Activated T-helper 17 cell treated with anti-CD3 and anti-CD28 coated beads, Interleukin-2, amount 50 U/mL, for 72 hours (primary cell): Measurements from ENCODE around the gene GDF2. TPM values are rescaled to one million over a fixed set of nuclear protein-coding genes. Genes with fewer than 3 reads are reported as not detected.

Experiments used
- ATAC-seq: fragments of 150-1000 bp; cut with Tn5 transposase; replicated peaks from 2 replicates; pipeline ENCODE4 v1.10.0; 2021; ENCODE audit warnings: mild to moderate bottlenecking, moderate library complexity
- H3K27ac Mint-ChIP-seq: one replicate; pipeline ENCODE4 v1.8.0; 2022; ENCODE audit warnings: mixed read lengths
- H3K27me3 Mint-ChIP-seq: one replicate; pipeline ENCODE4 v1.8.0; 2022; ENCODE audit warnings: mixed read lengths
- H3K36me3 Mint-ChIP-seq: one replicate; pipeline ENCODE4 v1.8.0; 2022; ENCODE audit warnings: low read depth, mild to moderate bottlenecking, mixed read lengths
- H3K4me1 Mint-ChIP-seq: one replicate; pipeline ENCODE4 v1.8.0; 2022; ENCODE audit warnings: mixed read lengths
- H3K4me3 Mint-ChIP-seq: one replicate; pipeline ENCODE4 v1.8.0; 2022; ENCODE audit warnings: mild to moderate bottlenecking, mixed read lengths
- H3K9me3 Mint-ChIP-seq: one replicate; pipeline ENCODE4 v1.8.0; 2022; ENCODE audit warnings: mixed read lengths
- total RNA-seq, 2 donors: library from RNA; stranded (reverse); gene quantifications; one replicate each; pipeline ENCODE4 v1.2.3, GENCODE V29; 2022

Gene GDF2
- not detected for total RNA-seq

GRCh38 chr10:47322300-47323061 lies at the start of gene GDF2:
TSS of gene GDF2 (plus strand) at chr10:47322454. CDS start at chr10:47322669, 215 bp downstream.
- no peak for ATAC-seq
- H3K27ac Mint-ChIP-seq = no peak within 1 kb of the TSS
- no peaks in the 10 kb centered on the region for H3K9me3 Mint-ChIP-seq
- peaks cover 16% of the 10 kb centered on the region for H3K27me3 Mint-ChIP-seq
- no peak within 1 kb of the TSS for H3K4me3 Mint-ChIP-seq
- H3K36me3 Mint-ChIP-seq = no peaks in the 10 kb centered on the region
- H3K4me1 Mint-ChIP-seq = no peaks in the 10 kb centered on the region

GRCh38 chr10:47276071-47276470 lies 46.2 kb upstream of the GDF2 start:
- Mint-ChIP-seq H3K36me3 (no peaks in the 10 kb centered on the region), H3K4me3 (no peak overlapping the region), H3K4me1 (peaks cover 12% of the 10 kb centered on the region), H3K27me3 (no peaks in the 10 kb centered on the region), H3K27ac (no peak overlapping the region), H3K9me3 (peaks cover 3% of the 10 kb centered on the region)
- no peak for ATAC-seq

DNA sequence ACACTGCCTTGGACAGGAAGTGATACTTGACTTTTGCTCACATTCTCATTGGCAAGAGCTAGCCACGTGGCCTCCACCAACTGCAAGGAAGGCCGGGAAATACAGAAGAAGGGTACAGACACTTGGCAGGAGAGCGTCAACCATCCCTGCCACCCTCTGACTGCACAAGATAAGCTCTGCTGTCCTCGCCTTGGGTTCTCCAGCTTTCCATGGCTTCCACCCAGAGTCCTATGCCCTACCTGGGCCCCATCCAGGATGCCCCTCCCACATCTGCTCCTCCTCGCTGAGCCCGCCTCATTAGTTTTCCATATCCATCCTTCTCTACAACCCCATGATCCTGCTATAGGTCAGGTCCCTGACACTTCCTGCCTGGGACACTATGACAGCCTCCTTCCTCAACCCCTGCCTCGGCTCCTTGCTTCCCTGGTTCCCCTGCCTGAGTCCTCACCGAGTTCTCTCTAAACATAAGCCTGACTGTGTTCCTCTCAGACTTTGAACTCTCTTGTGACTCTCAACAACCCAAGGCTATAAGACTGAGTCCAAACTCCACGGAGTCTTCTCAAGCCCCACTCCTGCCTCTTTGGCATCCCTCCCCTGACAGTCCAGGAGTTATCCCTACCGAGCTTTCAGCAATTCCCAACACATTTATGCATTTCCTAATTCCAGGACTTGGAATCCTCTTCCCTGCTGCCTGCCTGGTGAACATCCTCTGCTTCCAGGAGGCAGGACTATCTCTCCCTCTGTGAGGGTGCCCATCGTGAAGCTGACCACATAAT lies 45.5 kb upstream of the GDF2 start:
- Mint-ChIP-seq H3K36me3 (no peaks in the 10 kb centered on the region), H3K4me1 (peaks cover 12% of the 10 kb centered on the region), H3K9me3 (peaks cover 3% of the 10 kb centered on the region), H3K27ac (peak overlapping the region; percentile 69), H3K27me3 (no peaks in the 10 kb centered on the region), H3K4me3 (no peak overlapping the region)
- no peak for ATAC-seq

DNA sequence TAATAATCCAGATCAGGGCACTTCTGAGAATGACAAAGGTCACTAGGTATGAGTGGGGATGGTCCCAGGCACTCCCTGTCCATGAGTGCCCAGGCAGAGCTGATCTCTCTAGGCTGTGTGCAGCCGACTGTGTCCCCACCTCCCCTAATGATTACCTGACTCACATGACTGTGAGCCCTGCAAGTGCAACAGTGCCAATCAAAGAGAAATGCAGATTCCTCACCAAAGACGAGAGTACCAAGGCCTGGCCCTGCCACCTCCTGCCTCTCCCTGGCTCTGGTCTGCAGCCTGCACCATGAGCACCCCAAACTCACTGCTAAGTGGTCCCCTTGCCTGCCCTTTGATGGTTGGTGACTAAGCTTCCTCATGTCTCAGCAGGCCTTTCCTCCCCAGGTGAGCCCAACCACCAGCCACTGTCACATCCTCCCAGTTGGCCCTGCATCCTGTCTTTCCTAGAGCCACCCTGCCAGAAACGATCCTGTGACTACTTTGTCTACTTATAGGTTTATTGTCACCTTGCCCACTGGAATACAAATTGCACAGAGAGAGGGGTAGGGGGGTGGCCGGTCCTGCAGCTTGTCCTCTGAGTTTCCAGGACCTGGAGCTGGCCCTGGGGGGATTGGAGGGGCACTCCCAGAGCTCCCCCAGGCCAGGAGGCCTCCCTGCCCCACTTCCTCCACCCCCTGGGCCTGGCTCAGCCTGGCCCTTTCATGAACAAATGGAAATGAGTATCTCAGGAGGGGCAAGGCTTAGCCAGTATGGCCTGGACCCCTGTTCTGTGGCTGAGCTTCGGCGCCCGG lies 44.7 kb upstream of the GDF2 start:
- Mint-ChIP-seq H3K27ac (peak overlapping the region; percentile 69), H3K4me1 (peaks cover 12% of the 10 kb centered on the region), H3K27me3 (no peaks in the 10 kb centered on the region), H3K9me3 (no peaks in the 10 kb centered on the region), H3K36me3 (no peaks in the 10 kb centered on the region), H3K4me3 (no peak overlapping the region)
- peak; percentile 83 for ATAC-seq

GRCh38 chr10:47278152-47278473 lies 44.1 kb upstream of the GDF2 start:
- Mint-ChIP-seq H3K36me3 (no peaks in the 10 kb centered on the region), H3K9me3 (no peaks in the 10 kb centered on the region), H3K4me3 (no peak overlapping the region), H3K27me3 (no peaks in the 10 kb centered on the region), H3K4me1 (peaks cover 12% of the 10 kb centered on the region), H3K27ac (no peak overlapping the region)
- no peak for ATAC-seq

DNA sequence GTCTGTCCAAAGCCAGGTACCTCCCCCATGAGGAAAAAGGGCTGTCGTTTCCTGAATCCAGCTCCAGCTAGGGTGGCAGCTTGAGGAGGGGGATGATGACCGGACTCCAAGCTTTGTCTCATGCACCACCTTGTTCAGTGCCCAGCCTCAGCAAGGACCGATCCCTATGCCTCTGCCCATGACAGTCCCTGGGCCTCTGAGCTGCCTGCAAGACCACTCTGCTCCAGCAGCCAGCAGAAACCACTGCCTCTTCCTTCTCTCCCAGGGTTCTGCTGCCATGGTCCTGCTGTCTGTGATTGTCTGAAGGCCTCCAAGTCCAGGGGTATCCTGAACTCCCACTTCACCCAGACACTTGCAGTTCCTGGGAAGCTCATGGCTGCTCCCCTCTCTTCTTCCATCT lies 43.5 kb upstream of the GDF2 start:
- H3K4me3 Mint-ChIP-seq = no peak overlapping the region
- no peak overlapping the region for H3K27ac Mint-ChIP-seq
- no peaks in the 10 kb centered on the region for H3K9me3 Mint-ChIP-seq
- no peak for ATAC-seq
- no peaks in the 10 kb centered on the region for H3K27me3 Mint-ChIP-seq
- H3K4me1 Mint-ChIP-seq = peaks cover 12% of the 10 kb centered on the region
- no peaks in the 10 kb centered on the region for H3K36me3 Mint-ChIP-seq

- H3K4me3 Mint-ChIP-seq = no peak overlapping the region
- H3K27ac Mint-ChIP-seq = no peak overlapping the region
- no peaks in the 10 kb centered on the region for H3K27me3 Mint-ChIP-seq
- peaks cover 12% of the 10 kb centered on the region for H3K4me1 Mint-ChIP-seq
- no peaks in the 10 kb centered on the region for H3K9me3 Mint-ChIP-seq
- H3K36me3 Mint-ChIP-seq = no peaks in the 10 kb centered on the region
- ATAC-seq = no peak
These were observed 43.0 kb upstream of the GDF2 start for GRCh38 chr10:47279276-47279675.

- no peaks in the 10 kb centered on the region for H3K36me3 Mint-ChIP-seq
- H3K4me3 Mint-ChIP-seq = no peak overlapping the region
- H3K9me3 Mint-ChIP-seq = no peaks in the 10 kb centered on the region
- H3K4me1 Mint-ChIP-seq = peaks cover 20% of the 10 kb centered on the region
- no peaks in the 10 kb centered on the region for H3K27me3 Mint-ChIP-seq
- no peak for ATAC-seq
- H3K27ac Mint-ChIP-seq = no peak overlapping the region
These were observed 40.1 kb upstream of the GDF2 start for GRCh38 chr10:47282005-47282656.

DNA sequence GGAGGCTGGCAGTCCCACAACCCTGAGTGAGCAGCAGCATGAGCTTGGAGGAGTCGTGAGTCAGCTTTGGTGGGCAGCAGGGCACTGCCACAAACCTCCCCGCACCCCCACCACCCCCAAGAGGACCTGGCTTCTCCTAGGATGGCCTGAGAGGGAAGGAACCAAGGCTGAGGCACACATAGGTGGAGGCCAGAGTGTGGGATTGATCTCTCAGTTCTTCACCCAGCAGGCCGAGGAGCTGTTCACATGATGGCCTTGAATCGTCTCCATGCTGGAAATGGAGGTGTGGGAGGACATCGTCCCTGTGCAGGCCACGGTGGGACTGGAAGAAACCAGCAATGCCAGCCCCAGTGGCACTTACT lies 39.6 kb upstream of the GDF2 start:
- Mint-ChIP-seq H3K27me3 (no peaks in the 10 kb centered on the region), H3K36me3 (no peaks in the 10 kb centered on the region), H3K4me1 (peaks cover 15% of the 10 kb centered on the region), H3K27ac (no peak overlapping the region), H3K9me3 (no peaks in the 10 kb centered on the region), H3K4me3 (no peak overlapping the region)
- ATAC-seq = no peak

DNA sequence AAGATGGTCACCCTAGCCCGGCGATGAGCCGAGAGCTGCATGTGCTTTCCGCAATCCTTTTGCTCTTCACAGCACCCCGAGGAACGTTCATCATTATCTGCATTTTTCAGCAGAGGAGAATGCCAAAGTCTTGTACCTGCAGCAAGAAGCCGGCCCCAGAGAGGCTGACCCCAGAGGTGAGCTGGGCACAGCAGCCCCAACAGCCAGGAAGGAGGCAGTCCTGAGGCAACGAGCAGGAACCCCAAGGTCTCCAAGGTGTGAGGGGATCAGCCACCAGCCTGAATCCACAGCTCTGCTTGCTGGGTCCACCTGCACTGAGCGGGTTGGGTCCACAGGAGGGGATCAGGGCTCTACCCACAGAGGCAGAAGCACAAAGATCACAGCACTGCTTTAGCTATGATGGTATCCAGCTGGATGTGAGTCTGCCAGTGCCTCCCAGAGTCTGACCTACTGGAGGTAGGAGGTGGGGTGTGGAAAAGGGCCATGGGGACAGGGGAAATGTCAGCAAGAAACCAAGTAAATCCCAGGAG lies 39.1 kb upstream of the GDF2 start:
- no peaks in the 10 kb centered on the region for H3K27me3 Mint-ChIP-seq
- peaks cover 15% of the 10 kb centered on the region for H3K4me1 Mint-ChIP-seq
- no peak for ATAC-seq
- H3K9me3 Mint-ChIP-seq = no peaks in the 10 kb centered on the region
- H3K36me3 Mint-ChIP-seq = no peaks in the 10 kb centered on the region
- H3K4me3 Mint-ChIP-seq = no peak overlapping the region
- no peak overlapping the region for H3K27ac Mint-ChIP-seq

GRCh38 chr10:47283848-47284247 lies 38.4 kb upstream of the GDF2 start:
- Mint-ChIP-seq H3K27ac (no peak overlapping the region), H3K9me3 (no peaks in the 10 kb centered on the region), H3K4me3 (no peak overlapping the region), H3K36me3 (no peaks in the 10 kb centered on the region), H3K4me1 (peaks cover 15% of the 10 kb centered on the region), H3K27me3 (no peaks in the 10 kb centered on the region)
- ATAC-seq = no peak

GRCh38 chr10:47285381-47286115 lies 36.7 kb upstream of the GDF2 start:
- no peak for ATAC-seq
- peaks cover 15% of the 10 kb centered on the region for H3K4me1 Mint-ChIP-seq
- H3K27me3 Mint-ChIP-seq = no peaks in the 10 kb centered on the region
- peak overlapping the region; percentile 24 for H3K27ac Mint-ChIP-seq
- H3K4me3 Mint-ChIP-seq = no peak overlapping the region
- H3K9me3 Mint-ChIP-seq = no peaks in the 10 kb centered on the region
- H3K36me3 Mint-ChIP-seq = no peaks in the 10 kb centered on the region

DNA sequence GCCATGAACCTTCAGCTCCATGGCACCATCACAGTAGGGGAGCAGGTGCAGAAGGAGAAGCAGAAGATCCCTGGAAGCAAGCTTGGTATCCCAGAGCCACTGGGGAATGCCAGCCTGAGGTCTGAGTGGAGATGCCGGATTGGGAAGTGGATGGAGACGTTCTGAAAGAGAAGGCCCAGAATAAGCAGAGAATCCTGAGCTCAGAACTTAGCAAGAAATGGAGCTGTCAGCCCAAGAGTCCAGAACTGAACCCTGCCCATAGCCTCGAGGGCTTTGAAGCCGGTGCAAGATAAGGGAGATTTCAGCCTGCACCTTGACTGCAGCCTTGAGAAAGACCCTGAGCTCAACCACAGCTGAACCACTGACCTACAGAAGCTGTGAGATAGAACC lies 36.1 kb upstream of the GDF2 start:
- Mint-ChIP-seq H3K27ac (peak overlapping the region; percentile 24), H3K27me3 (no peaks in the 10 kb centered on the region), H3K36me3 (no peaks in the 10 kb centered on the region), H3K9me3 (no peaks in the 10 kb centered on the region), H3K4me3 (no peak overlapping the region), H3K4me1 (peaks cover 15% of the 10 kb centered on the region)
- no peak for ATAC-seq
